GM23248 (cell line): Measurements from ENCODE around the gene P2RX1. TPM values are rescaled to one million over a fixed set of nuclear protein-coding genes. Genes with fewer than 3 reads are reported as not detected.
"Not testable (repeated sequence)": the region's sequence is repeated elsewhere in the genome, so short reads cannot be mapped to it uniquely, and the experiment has no call there.

Experiments
- DNase-seq: peaks from one replicate; pipeline ENCODE4 v3.0.0-alpha.2; 2015
- H2AFZ ChIP-seq: fragments of 200-600 bp; sonication (generic); 2 replicates; pipeline ENCODE4 v1.6.1; 2016; ENCODE audit warnings: antibody characterized with exemption
- H3F3A ChIP-seq: fragments of 200-600 bp; sonication (generic); 2 replicates; pipeline ENCODE4 v1.6.1; 2016; ENCODE audit warnings: mild to moderate bottlenecking, antibody characterized with exemption, mixed run types; ENCODE audit not compliant: insufficient read depth
- H3K27ac ChIP-seq: fragments of 200-600 bp; sonication (generic); 2 replicates; pipeline ENCODE4 v1.5.1; 2016; ENCODE audit warnings: mild to moderate bottlenecking
- H3K27me3 ChIP-seq: fragments of 200-600 bp; sonication (generic); replicated peaks from 2 replicates; pipeline ENCODE4 v1.6.1; 2016; ENCODE audit warnings: mild to moderate bottlenecking; ENCODE audit not compliant: insufficient read depth
- H3K36me3 ChIP-seq: fragments of 200-600 bp; sonication (generic); 2 replicates; pipeline ENCODE4 v1.6.1; 2016; ENCODE audit warnings: low read depth, mild to moderate bottlenecking
- H3K4me1 ChIP-seq: fragments of 200-600 bp; sonication (generic); 2 replicates; pipeline ENCODE4 v1.6.1; 2016; ENCODE audit warnings: mild to moderate bottlenecking; ENCODE audit not compliant: insufficient read depth
- H3K4me2 ChIP-seq: fragments of 200-600 bp; sonication (generic); one replicate; pipeline ENCODE4 v1.6.1; 2016; ENCODE audit warnings: mild to moderate bottlenecking; ENCODE audit not compliant: unreplicated experiment
- H3K4me3 ChIP-seq: fragments of 200-600 bp; sonication (generic); 2 replicates; pipeline ENCODE4 v1.5.1; 2016; ENCODE audit warnings: mild to moderate bottlenecking
- H3K79me2 ChIP-seq: fragments of 200-600 bp; sonication (generic); 2 replicates; pipeline ENCODE4 v1.6.1; 2016; ENCODE audit warnings: mild to moderate bottlenecking; ENCODE audit not compliant: insufficient read depth
- H3K9ac ChIP-seq: fragments of 200-600 bp; sonication (generic); 2 replicates; pipeline ENCODE4 v1.6.1; 2016; ENCODE audit warnings: mild to moderate bottlenecking
- H3K9me2 ChIP-seq: fragments of 200-600 bp; sonication (generic); 2 replicates; pipeline ENCODE4 v1.6.1; 2016; ENCODE audit warnings: mixed run types, mild to moderate bottlenecking, moderate library complexity; ENCODE audit not compliant: insufficient read depth
- H3K9me3 ChIP-seq: fragments of 200-600 bp; sonication (generic); one replicate; pipeline ENCODE4 v1.6.1; 2017; ENCODE audit warnings: low read depth
- H4K20me1 ChIP-seq: fragments of 200-600 bp; sonication (generic); 2 replicates; pipeline ENCODE4 v1.6.0; 2016; ENCODE audit not compliant: insufficient read depth
- EZH2 ChIP-seq: fragments of 200-600 bp; sonication (generic); IDR thresholded peaks from 2 replicates; pipeline ENCODE4 v1.6.1; 2018; ENCODE audit warnings: antibody characterized with exemption, mild to moderate bottlenecking; ENCODE audit not compliant: insufficient read depth, poor library complexity, severe bottlenecking
- EZH2phosphoT487 ChIP-seq: fragments of 200-600 bp; sonication (generic); IDR thresholded peaks from 2 replicates; pipeline ENCODE4 v1.6.1; 2018; ENCODE audit warnings: antibody characterized with exemption, moderate library complexity, mild to moderate bottlenecking, low read depth; ENCODE audit not compliant: insufficient read depth
- WGBS, 2 experiments: methylation state at CpG; one replicate each; pipeline ENCODE4 v1.1.6; 2015 to 2017; ENCODE audit warnings: low lambda C conversion rate in 2 of 2, low coverage in 1 of 2; ENCODE audit errors: missing lambda C conversion rate in 2 of 2; 5-methylcytosine and 5-hydroxymethylcytosine counted together
- in situ Hi-C: fragments of 300-500 bp; cut with MboI; formaldehyde crosslinking; loops from 2 replicates; pipeline ENCODE4 v1.15.0; 2020
- polyA plus RNA-seq: library from polyadenylated mRNA; unstranded; fragments of >200 nt; fragmentation: Nextera tagmentation; extraction: Ambion mirVana; gene quantifications from 2 replicates; pipeline ENCODE4 v1.2.1, GENCODE V29; 2016
- total RNA-seq: library from RNA; depleted of rRNA; stranded (reverse); fragments of >200 nt; shearing (Covaris generic); gene quantifications from 2 replicates; pipeline ENCODE4 v1.2.3, GENCODE V29; 2014

P2RX1 gene
- total and polyA plus RNA-seq, 2 experiments from 2014 or later = not detected

DNA sequence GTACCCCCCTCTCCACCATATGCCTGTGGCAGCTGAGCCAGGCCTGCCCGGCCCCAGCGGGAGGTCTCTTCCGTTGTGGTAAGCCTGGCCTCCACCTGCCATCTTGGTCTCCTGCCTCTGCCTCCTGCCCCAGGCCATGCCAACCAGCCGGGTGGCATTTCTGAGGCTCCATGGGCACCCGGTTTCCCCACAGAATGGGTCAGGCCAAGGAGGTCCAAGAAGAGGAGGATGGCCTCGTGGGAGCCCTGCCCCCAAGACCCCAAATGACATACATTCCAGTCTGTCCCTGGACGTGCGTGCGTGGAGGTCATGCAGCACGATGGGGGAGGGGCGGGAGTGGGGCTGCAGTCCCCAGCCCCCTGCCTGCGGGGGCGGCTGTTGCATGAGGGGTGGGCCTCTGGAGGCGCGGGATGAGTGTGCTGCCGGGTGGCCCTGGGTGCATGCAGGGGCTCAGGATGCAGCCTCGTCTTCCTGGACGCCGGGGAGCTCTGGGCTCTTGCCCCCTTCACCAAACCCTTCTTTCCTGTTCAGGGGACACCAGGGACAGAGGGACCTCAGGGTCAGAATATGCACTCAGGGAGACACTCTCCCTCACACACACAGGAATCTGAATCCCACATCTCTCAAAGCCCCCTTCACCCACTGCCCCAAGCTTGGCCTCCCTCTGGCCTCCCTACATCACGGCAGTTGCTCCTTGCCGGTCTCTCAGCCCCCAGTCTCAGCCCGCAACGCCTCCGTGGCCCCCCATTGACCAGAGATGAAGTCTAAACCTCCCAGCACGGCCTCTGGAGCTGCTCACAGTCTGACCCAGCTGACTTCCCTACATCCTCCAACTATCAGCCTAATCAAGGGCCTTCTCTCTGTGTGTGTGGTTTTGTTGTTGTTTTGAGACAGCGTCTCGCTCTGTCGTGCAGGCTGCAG is 54.2 kb downstream of the P2RX1 start:
- H3F3A ChIP-seq = no peaks in the 10 kb centered on the region
- no peak overlapping the region for H3K27ac ChIP-seq
- DNase-seq = no peak
- TF ChIP-seq EZH2 = no peak
- TF ChIP-seq EZH2phosphoT487 = no peak
- no peaks in the 10 kb centered on the region for H3K79me2 ChIP-seq
- H3K9me2 ChIP-seq = no peaks in the 10 kb centered on the region
- no peaks in the 10 kb centered on the region for H3K27me3 ChIP-seq
- H3K4me2 ChIP-seq = no peak overlapping the region
- no peak overlapping the region for H3K4me3 ChIP-seq
- no peaks in the 10 kb centered on the region for H3K9me3 ChIP-seq
- peaks cover 9% of the 10 kb centered on the region; the same call in 1 of the 2 replicates for H3K4me1 ChIP-seq
- H2AFZ ChIP-seq = no peak overlapping the region
- H3K9ac ChIP-seq = no peak overlapping the region
- in situ Hi-C loops = no loop called here
- no peaks in the 10 kb centered on the region for H3K36me3 ChIP-seq
- WGBS, 2 experiments = 87% methylated on average over 22 to 23 of the region's 28 CpGs
- H4K20me1 ChIP-seq = no peaks in the 10 kb centered on the region

DNA sequence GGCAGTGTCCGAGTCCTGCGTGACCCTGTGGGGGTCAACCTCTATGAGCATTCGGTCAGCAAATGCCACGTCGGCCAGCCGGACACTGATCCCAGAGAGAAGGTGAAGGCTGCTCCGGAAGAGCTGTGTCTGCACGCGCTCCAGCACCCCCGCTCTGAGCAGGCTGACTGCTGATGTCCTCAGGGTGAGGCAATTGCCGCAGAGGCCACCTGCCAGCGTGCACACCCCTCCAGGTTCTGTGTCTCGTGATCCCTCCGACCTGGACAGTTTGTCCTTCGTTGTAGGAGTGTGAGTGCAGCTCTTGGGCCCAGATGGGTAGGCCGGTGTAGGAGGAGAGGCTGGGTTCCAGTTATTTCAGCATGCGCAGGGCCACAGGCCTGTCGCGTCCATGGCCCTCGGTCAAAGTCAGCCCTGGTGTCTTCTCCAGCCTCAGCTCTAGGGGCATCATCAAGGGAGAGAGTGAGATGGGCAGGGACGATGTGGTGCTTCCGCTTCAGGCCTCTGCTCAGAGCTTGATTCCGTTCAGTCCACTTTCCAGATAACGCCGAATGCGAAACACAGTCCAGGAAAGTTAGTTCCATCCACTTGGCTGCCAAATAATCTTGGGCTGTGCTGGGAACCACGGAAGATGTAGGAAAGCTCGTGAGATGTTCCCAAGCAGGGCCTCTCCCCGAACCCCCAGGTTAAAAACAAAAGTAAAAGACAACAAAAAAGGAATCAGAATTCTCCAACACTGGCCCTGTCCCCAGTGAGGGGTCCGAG is 55.1 kb downstream of the P2RX1 start:
- Histone ChIP-seq H2AFZ (no peak overlapping the region), H3K27ac (no peak overlapping the region), H3K36me3 (no peaks in the 10 kb centered on the region), H3K9ac (no peak overlapping the region), H3F3A (no peaks in the 10 kb centered on the region), H3K4me3 (no peak overlapping the region), H3K9me2 (no peaks in the 10 kb centered on the region), H3K4me1 (peaks cover 9% of the 10 kb centered on the region; the same call in 1 of the 2 replicates), H3K79me2 (no peaks in the 10 kb centered on the region), H3K4me2 (no peak overlapping the region), H3K9me3 (no peaks in the 10 kb centered on the region), H4K20me1 (no peaks in the 10 kb centered on the region), H3K27me3 (no peaks in the 10 kb centered on the region)
- TF ChIP-seq EZH2phosphoT487 = no peak
- in situ Hi-C loops = no loop called here
- WGBS, 2 experiments = 93 to 95% methylated on average over 29 to 30 of the region's 30 CpGs
- DNase-seq = no peak

- TF ChIP-seq EZH2 (no peak), EZH2phosphoT487 (no peak)
- H3K4me1 ChIP-seq = peaks cover 2% of the 10 kb centered on the region; the same call in 1 of the 2 replicates
- no peak overlapping the region for H2AFZ ChIP-seq
- no peak overlapping the region for H3K4me2 ChIP-seq
- H3K27me3 ChIP-seq = no peaks in the 10 kb centered on the region
- H3K27ac ChIP-seq = no peak overlapping the region
- DNase-seq = no peak
- H4K20me1 ChIP-seq = no peaks in the 10 kb centered on the region
- H3K9me2 ChIP-seq = no peaks in the 10 kb centered on the region
- H3K9me3 ChIP-seq = no peaks in the 10 kb centered on the region
- no peak overlapping the region for H3K4me3 ChIP-seq
- H3K36me3 ChIP-seq = no peaks in the 10 kb centered on the region
- in situ Hi-C loops = no loop called here
- no peaks in the 10 kb centered on the region for H3K79me2 ChIP-seq
- H3K9ac ChIP-seq = no peak overlapping the region
- 90 to 96% methylated on average over 9 of the region's 9 CpGs for WGBS, 2 experiments
- H3F3A ChIP-seq = no peaks in the 10 kb centered on the region
These were observed 56.3 kb downstream of the P2RX1 start for GRCh38 chr17:3859940-3860339.

GRCh38 chr17:3857261-3858105 is 58.8 kb downstream of the P2RX1 start:
- TF ChIP-seq EZH2phosphoT487 = no peak
- no peak for TF ChIP-seq EZH2
- no peaks in the 10 kb centered on the region for H3K79me2 ChIP-seq
- DNase-seq = no peak

GRCh38 chr17:3854204-3854603 is 62.1 kb downstream of the P2RX1 start:
- H3K4me3 ChIP-seq, H3K27ac ChIP-seq, H3K4me1 ChIP-seq, H3F3A ChIP-seq, H3K9ac ChIP-seq, in situ Hi-C loops, H3K27me3 ChIP-seq, H3K9me3 ChIP-seq, H3K4me2 ChIP-seq, H3K36me3 ChIP-seq, H2AFZ ChIP-seq, DNase-seq, H3K9me2 ChIP-seq, H3K79me2 ChIP-seq, H4K20me1 ChIP-seq: not testable (repeated sequence)
- WGBS, 2 experiments = 95% methylated on average over 24 of the region's 36 CpGs; no CpG with 5 or more reads in 1 of the 2 experiments

More at GRCh38 chr17:3857261-3858105, 58.8 kb downstream of the P2RX1 start:
- H3K4me1 ChIP-seq = no peaks in the 10 kb centered on the region
- H4K20me1 ChIP-seq = no peaks in the 10 kb centered on the region
- no peaks in the 10 kb centered on the region for H3K9me3 ChIP-seq
- H3K4me2 ChIP-seq = no peak overlapping the region
- in situ Hi-C loops = no loop called here
- no peaks in the 10 kb centered on the region for H3K9me2 ChIP-seq
- H3K27ac ChIP-seq = no peak overlapping the region
- H3F3A ChIP-seq = no peaks in the 10 kb centered on the region
- H3K36me3 ChIP-seq = no peaks in the 10 kb centered on the region
- WGBS, 2 experiments = 72 to 74% methylated on average over 16 of the region's 16 CpGs
- H3K9ac ChIP-seq = no peak overlapping the region
- H3K4me3 ChIP-seq = no peak overlapping the region
- H3K27me3 ChIP-seq = no peaks in the 10 kb centered on the region
- H2AFZ ChIP-seq = no peak overlapping the region
